Neural cell (in vitro differentiated cells): ENCODE measurements around the gene LYPD6B. TPM values are rescaled to one million over a fixed set of nuclear protein-coding genes. Genes with fewer than 3 reads are reported as not detected.

Experiments used
- H2AFZ ChIP-seq: fragments of 200-600, 300-800 bp; sonication (generic), shearing (Covaris generic); 2 replicates; pipeline ENCODE4 v1.6.0; 2014; ENCODE audit warnings: low read depth, mild to moderate bottlenecking, antibody characterized with exemption, low read length, moderate library complexity
- H3F3A ChIP-seq: fragments of 200-600 bp; shearing (Covaris generic); 2 replicates; pipeline ENCODE4 v1.6.1; 2016; ENCODE audit warnings: mild to moderate bottlenecking, moderate library complexity, mixed read lengths, antibody characterized with exemption, low read length; ENCODE audit not compliant: insufficient read depth, poor library complexity, severe bottlenecking
- H3K27ac ChIP-seq: fragments of 200-600, 300-800 bp; sonication (generic), shearing (Covaris generic); 2 replicates; pipeline ENCODE4 v1.5.1; 2014; ENCODE audit warnings: mild to moderate bottlenecking, low read length, moderate library complexity
- H3K27me3 ChIP-seq: fragments of 300-800, 200-600 bp; sonication (generic), shearing (Covaris generic); 2 replicates; pipeline ENCODE4 v1.6.0; 2014; ENCODE audit warnings: mild to moderate bottlenecking, low read depth, low read length, moderate library complexity; ENCODE audit not compliant: insufficient read depth
- H3K36me3 ChIP-seq: fragments of 300-800, 200-600 bp; sonication (generic), shearing (Covaris generic); 2 replicates; pipeline ENCODE4 v1.5.1; 2014; ENCODE audit warnings: mild to moderate bottlenecking, antibody characterized with exemption, low read length, moderate library complexity; ENCODE audit not compliant: insufficient read depth
- H3K4me2 ChIP-seq: fragments of 300-800, 200-600 bp; sonication (generic), shearing (Covaris generic); 2 replicates; pipeline ENCODE4 v1.6.0; 2014; ENCODE audit warnings: mild to moderate bottlenecking, low read length
- H3K4me3 ChIP-seq: fragments of 300-800, 200-600 bp; sonication (generic), shearing (Covaris generic); 2 replicates; pipeline ENCODE4 v1.5.1; 2014; ENCODE audit warnings: mild to moderate bottlenecking, low read length, moderate library complexity
- H3K79me2 ChIP-seq: fragments of 200-600 bp; shearing (Covaris generic); replicated peaks from 2 replicates; pipeline ENCODE4 v1.6.0; 2014; ENCODE audit warnings: mild to moderate bottlenecking, low read length, moderate library complexity; ENCODE audit not compliant: insufficient read depth
- H3K9ac ChIP-seq: fragments of 300-800, 200-600 bp; sonication (generic), shearing (Covaris generic); 2 replicates; pipeline ENCODE4 v1.6.1; 2016; ENCODE audit warnings: mild to moderate bottlenecking, low read length, mixed read lengths
- H3K9me2 ChIP-seq: fragments of 200-600 bp; shearing (Covaris generic); 2 replicates; pipeline ENCODE4 v1.6.1; 2016; ENCODE audit warnings: mild to moderate bottlenecking, low read length, mixed read lengths; ENCODE audit not compliant: insufficient read depth
- H3K9me3 ChIP-seq: fragments of 200-600, 300-800 bp; sonication (generic), shearing (Covaris generic); 2 replicates; pipeline ENCODE4 v1.6.1; 2016; ENCODE audit warnings: mild to moderate bottlenecking, mixed run types, low read length, moderate library complexity, mixed read lengths
- H4K20me1 ChIP-seq: fragments of 200-600 bp; shearing (Covaris generic); 2 replicates; pipeline ENCODE4 v1.6.1; 2016; ENCODE audit warnings: mild to moderate bottlenecking, mixed run types; ENCODE audit not compliant: insufficient read depth
- CTCF ChIP-seq: fragments of 450-650 bp; IDR thresholded peaks from 2 replicates; pipeline ENCODE4 v1.5.1; 2014; ENCODE audit warnings: antibody characterized with exemption, mild to moderate bottlenecking, moderate library complexity; ENCODE audit not compliant: poor library complexity, severe bottlenecking
- EP300 ChIP-seq: fragments of 450-650 bp; conservative IDR thresholded peaks from 2 replicates; pipeline ENCODE4 v1.6.1; 2014; ENCODE audit warnings: antibody characterized with exemption, mild to moderate bottlenecking, moderate library complexity; ENCODE audit not compliant: poor library complexity, severe bottlenecking
- EZH2 ChIP-seq: fragments of 200-600, 300-800 bp; shearing (Covaris generic), sonication (generic); IDR thresholded peaks from 2 replicates; pipeline ENCODE4 v1.6.1; 2014; ENCODE audit warnings: antibody characterized with exemption, low read length, borderline replicate concordance, mild to moderate bottlenecking; ENCODE audit not compliant: insufficient read depth, poor library complexity, severe bottlenecking
- MXI1 ChIP-seq: fragments of 450-650 bp; conservative IDR thresholded peaks from 2 replicates; pipeline ENCODE4 v1.6.1; 2014; ENCODE audit warnings: antibody characterized with exemption, mild to moderate bottlenecking; ENCODE audit not compliant: poor library complexity, severe bottlenecking
- POLR2AphosphoS5 ChIP-seq: IDR thresholded peaks from 2 replicates; pipeline ENCODE4 v1.6.1; 2012
- RAD21 ChIP-seq: fragments of 450-650 bp; conservative IDR thresholded peaks from 2 replicates; pipeline ENCODE4 v1.6.1; 2014; ENCODE audit warnings: antibody characterized with exemption, mild to moderate bottlenecking, moderate library complexity
- SMC3 ChIP-seq: fragments of 450-650 bp; conservative IDR thresholded peaks from 2 replicates; pipeline ENCODE4 v1.6.1; 2014; ENCODE audit warnings: antibody characterized with exemption, mild to moderate bottlenecking, moderate library complexity; ENCODE audit not compliant: poor library complexity
- TAF1 ChIP-seq: IDR thresholded peaks from 2 replicates; pipeline ENCODE4 v1.6.1; 2012; ENCODE audit warnings: low read depth
- polyA plus RNA-seq: library from polyadenylated mRNA; depleted of rRNA; stranded (reverse); fragments of >200 nt; gene quantifications from 2 replicates; pipeline ENCODE4 v1.2.3, GENCODE V29; 2014
- TF ChIP-seq, protein P1 (sequence below): IDR thresholded peaks from 2 replicates; pipeline ENCODE4 v1.6.1; 2012; ENCODE audit warnings: borderline replicate concordance

Gene LYPD6B
- polyA plus RNA-seq, 1 donor from 2014 or later: 0.68 TPM

GRCh38 chr2:149031396-149031795 lies 7.1 kb upstream of the LYPD6B start:
- Histone ChIP-seq H3K27me3 (no peaks in the 10 kb centered on the region), H4K20me1 (no peaks in the 10 kb centered on the region), H3K4me2 (no peak overlapping the region), H3K9ac (no peak overlapping the region), H3K9me2 (no peaks in the 10 kb centered on the region), H2AFZ (no peak overlapping the region), H3K4me3 (no peak overlapping the region), H3F3A (no peaks in the 10 kb centered on the region), H3K79me2 (no peaks in the 10 kb centered on the region), H3K36me3 (no peaks in the 10 kb centered on the region), H3K9me3 (no peaks in the 10 kb centered on the region), H3K27ac (no peak overlapping the region)
- TF ChIP-seq POLR2AphosphoS5: peak; percentile 4
- no peak for TF ChIP-seq EZH2

DNA sequence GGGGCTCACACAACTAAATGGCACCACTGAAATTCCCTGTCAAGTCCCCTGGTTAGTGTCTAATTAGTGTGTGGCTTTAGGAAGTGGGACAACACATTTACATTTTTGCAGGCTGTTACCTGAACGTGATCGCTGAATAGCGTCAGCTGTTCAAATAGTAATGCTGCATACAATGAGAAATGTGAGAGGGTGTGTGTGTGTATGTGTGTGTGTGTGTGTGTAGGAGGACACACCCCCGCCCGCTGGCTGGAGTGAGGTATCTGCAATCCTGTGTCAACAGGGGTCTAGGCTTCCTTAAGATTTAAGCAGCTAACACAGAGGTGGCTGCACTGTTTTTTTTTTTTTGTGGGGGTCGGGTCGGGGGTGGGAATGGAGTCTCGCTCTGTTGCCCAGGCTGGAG lies 4.8 kb upstream of the LYPD6B start:
- TF ChIP-seq EP300 (no peak), MXI1 (no peak), TAF1 (no peak), POLR2AphosphoS5 (no peak), RAD21 (no peak), SMC3 (no peak), EZH2 (no peak), CTCF (no peak)
- TF ChIP-seq, protein P1, sequence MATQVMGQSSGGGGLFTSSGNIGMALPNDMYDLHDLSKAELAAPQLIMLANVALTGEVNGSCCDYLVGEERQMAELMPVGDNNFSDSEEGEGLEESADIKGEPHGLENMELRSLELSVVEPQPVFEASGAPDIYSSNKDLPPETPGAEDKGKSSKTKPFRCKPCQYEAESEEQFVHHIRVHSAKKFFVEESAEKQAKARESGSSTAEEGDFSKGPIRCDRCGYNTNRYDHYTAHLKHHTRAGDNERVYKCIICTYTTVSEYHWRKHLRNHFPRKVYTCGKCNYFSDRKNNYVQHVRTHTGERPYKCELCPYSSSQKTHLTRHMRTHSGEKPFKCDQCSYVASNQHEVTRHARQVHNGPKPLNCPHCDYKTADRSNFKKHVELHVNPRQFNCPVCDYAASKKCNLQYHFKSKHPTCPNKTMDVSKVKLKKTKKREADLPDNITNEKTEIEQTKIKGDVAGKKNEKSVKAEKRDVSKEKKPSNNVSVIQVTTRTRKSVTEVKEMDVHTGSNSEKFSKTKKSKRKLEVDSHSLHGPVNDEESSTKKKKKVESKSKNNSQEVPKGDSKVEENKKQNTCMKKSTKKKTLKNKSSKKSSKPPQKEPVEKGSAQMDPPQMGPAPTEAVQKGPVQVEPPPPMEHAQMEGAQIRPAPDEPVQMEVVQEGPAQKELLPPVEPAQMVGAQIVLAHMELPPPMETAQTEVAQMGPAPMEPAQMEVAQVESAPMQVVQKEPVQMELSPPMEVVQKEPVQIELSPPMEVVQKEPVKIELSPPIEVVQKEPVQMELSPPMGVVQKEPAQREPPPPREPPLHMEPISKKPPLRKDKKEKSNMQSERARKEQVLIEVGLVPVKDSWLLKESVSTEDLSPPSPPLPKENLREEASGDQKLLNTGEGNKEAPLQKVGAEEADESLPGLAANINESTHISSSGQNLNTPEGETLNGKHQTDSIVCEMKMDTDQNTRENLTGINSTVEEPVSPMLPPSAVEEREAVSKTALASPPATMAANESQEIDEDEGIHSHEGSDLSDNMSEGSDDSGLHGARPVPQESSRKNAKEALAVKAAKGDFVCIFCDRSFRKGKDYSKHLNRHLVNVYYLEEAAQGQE: no peak
- no peaks in the 10 kb centered on the region for H3F3A ChIP-seq
- no peaks in the 10 kb centered on the region for H4K20me1 ChIP-seq
- no peak overlapping the region for H3K4me2 ChIP-seq
- no peaks in the 10 kb centered on the region for H3K9me3 ChIP-seq
- H3K27ac ChIP-seq: no peak overlapping the region
- H3K36me3 ChIP-seq: no peaks in the 10 kb centered on the region
- no peaks in the 10 kb centered on the region for H3K9me2 ChIP-seq
- no peak overlapping the region for H3K9ac ChIP-seq
- H2AFZ ChIP-seq: no peak overlapping the region
- peaks cover 8% of the 10 kb centered on the region for H3K27me3 ChIP-seq
- H3K4me3 ChIP-seq: no peak overlapping the region
- H3K79me2 ChIP-seq: no peaks in the 10 kb centered on the region

DNA sequence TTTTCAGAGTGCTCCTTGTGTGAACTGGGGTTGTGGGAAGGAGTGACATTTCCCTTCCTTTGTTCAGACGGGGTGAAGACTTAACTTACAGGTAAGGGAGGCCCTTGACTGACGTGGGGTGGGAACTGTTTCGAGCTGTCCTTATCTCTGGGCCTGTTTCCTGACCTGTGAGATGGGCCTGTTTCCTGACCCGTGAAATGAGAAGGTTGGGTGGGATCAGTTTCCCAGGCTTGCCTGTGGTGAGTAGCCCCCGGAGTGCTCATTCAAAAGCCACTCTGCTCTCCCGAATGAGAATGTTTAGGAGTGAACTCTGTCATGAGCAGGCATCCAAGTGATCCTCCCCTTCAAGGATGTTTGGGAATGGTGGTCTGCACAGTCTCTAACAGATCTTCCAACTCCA lies 4.1 kb upstream of the LYPD6B start:
- Histone ChIP-seq H3K4me2 (no peak overlapping the region), H4K20me1 (no peaks in the 10 kb centered on the region), H3F3A (no peaks in the 10 kb centered on the region), H3K79me2 (no peaks in the 10 kb centered on the region), H3K36me3 (no peaks in the 10 kb centered on the region), H3K9ac (no peak overlapping the region), H3K27ac (no peak overlapping the region), H2AFZ (no peak overlapping the region), H3K27me3 (peaks cover 15% of the 10 kb centered on the region), H3K4me3 (no peak overlapping the region), H3K9me3 (no peaks in the 10 kb centered on the region), H3K9me2 (no peaks in the 10 kb centered on the region)
- TF ChIP-seq EP300: no peak
- TF ChIP-seq CTCF: no peak
- TF ChIP-seq POLR2AphosphoS5: no peak
